A549 (cell line): Measurements from ENCODE around the gene SORBS1.

ENCODE experiments used
- CTCF ChIP-seq: fragments of >200 bp; sonication (Bioruptor Twin); formaldehyde crosslinking; IDR thresholded peaks from 3 replicates; pipeline ENCODE4 v1.5.1; 2016
- KDM1A ChIP-seq: fragments of 200-600 bp; sonication (generic); IDR thresholded peaks from 2 replicates; pipeline ENCODE4 v1.6.1; 2016; ENCODE audit warnings: low read depth, mild to moderate bottlenecking

GRCh38 chr10:95560278-95561176 lies 644 bp downstream of the SORBS1 start:
- no peak for TF ChIP-seq CTCF
- TF ChIP-seq KDM1A: no peak
